ENCODE results near the gene ITGAV. TPM values are rescaled to one million over a fixed set of nuclear protein-coding genes. Genes with fewer than 3 reads are reported as not detected.

Gene ITGAV
- total RNA-seq, 1 experiment from 2014 or later: 26.9 TPM

DNA sequence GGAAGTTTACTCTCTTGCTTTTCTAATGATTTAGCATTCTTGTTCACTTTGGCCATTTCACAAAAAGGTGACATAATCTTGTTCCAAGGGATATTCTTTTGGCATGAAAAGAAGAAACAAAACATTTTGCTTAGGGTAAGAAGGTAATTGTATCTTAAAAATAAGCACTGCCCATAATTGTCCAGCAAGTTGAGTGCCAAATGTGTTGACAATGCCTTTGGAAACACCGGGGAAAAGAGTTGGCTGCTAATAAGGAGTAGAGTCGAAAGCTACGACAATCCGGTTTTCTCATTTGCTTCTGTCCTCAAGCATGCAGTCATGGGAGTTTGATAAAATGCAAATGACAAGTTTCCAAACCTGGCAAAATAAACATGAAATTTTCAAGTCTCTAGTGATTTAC lies 27.3 kb downstream of the ITGAV start:
- Histone ChIP-seq H3K23ac (ENCODE audit: insufficient read length, low read depth, low read length) (no peak overlapping the region), H3T11ph (ENCODE audit: low read length) (no peak overlapping the region), H2BK15ac (ENCODE audit: low read depth, low read length) (no peak overlapping the region), H3K4me2 (ENCODE audit: insufficient read depth, insufficient read length, low read length) (no peak overlapping the region), H2BK120ac (ENCODE audit: low read depth, low read length, poor library complexity, severe bottlenecking) (no peak overlapping the region), H2BK12ac (ENCODE audit: insufficient read length, low read depth, low read length) (no peak overlapping the region), H4K8ac (replicated peaks; ENCODE audit: insufficient read length, low read depth, low read length) (no peak overlapping the region), H2AK5ac (ENCODE audit: insufficient read length, low read length) (no peak overlapping the region), H3K27me3 (ENCODE audit: insufficient read depth, low read length) (no peaks in the 10 kb centered on the region), H4K20me1 (ENCODE audit: control insufficient read depth, insufficient read depth, insufficient read length) (no peaks in the 10 kb centered on the region), H3K79me2 (ENCODE audit: insufficient read depth, low read length) (no peaks in the 10 kb centered on the region; the same call in 1 of the 2 replicates), H3K23me2 (ENCODE audit: insufficient read length, low read depth, low read length, poor library complexity, severe bottlenecking) (no peaks in the 10 kb centered on the region), H3K9ac (ENCODE audit: extremely low read depth, insufficient read length, low read length) (no peak overlapping the region), H2BK5ac (ENCODE audit: insufficient read length, low read length) (no peak overlapping the region), H2BK20ac (ENCODE audit: low read depth, low read length, poor library complexity, severe bottlenecking) (no peak overlapping the region), H4K91ac (ENCODE audit: insufficient read length, low read depth, low read length) (no peak overlapping the region), H3K56ac (ENCODE audit: insufficient read length, low read depth, low read length) (no peak overlapping the region), H3K4ac (ENCODE audit: low read depth, low read length) (no peak overlapping the region), H3K79me1 (ENCODE audit: insufficient read depth, low read depth, low read length, poor library complexity, severe bottlenecking) (no peaks in the 10 kb centered on the region), H2AFZ (ENCODE audit: low read length) (no peak overlapping the region), H3K27ac (ENCODE audit: insufficient read length, low read depth, low read length) (no peak overlapping the region), H3K14ac (ENCODE audit: insufficient read depth, low read length) (no peak overlapping the region), H4K5ac (ENCODE audit: insufficient read length, low read depth, low read length) (no peak overlapping the region), H3K4me1 (ENCODE audit: insufficient read depth, low read length) (no peaks in the 10 kb centered on the region), H3K9me3 (ENCODE audit: control insufficient read depth, low read depth, low read length) (no peaks in the 10 kb centered on the region), H3K18ac (ENCODE audit: insufficient read length, low read depth, low read length) (no peak overlapping the region)
- TF ChIP-seq, protein P1, sequence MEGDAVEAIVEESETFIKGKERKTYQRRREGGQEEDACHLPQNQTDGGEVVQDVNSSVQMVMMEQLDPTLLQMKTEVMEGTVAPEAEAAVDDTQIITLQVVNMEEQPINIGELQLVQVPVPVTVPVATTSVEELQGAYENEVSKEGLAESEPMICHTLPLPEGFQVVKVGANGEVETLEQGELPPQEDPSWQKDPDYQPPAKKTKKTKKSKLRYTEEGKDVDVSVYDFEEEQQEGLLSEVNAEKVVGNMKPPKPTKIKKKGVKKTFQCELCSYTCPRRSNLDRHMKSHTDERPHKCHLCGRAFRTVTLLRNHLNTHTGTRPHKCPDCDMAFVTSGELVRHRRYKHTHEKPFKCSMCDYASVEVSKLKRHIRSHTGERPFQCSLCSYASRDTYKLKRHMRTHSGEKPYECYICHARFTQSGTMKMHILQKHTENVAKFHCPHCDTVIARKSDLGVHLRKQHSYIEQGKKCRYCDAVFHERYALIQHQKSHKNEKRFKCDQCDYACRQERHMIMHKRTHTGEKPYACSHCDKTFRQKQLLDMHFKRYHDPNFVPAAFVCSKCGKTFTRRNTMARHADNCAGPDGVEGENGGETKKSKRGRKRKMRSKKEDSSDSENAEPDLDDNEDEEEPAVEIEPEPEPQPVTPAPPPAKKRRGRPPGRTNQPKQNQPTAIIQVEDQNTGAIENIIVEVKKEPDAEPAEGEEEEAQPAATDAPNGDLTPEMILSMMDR (conservative IDR thresholded peaks at IDR 0.05): no peak
- H3K9me3 Mint-ChIP-seq: no peaks in the 10 kb centered on the region
- no peak for DNase-seq
- no CpG with 5 or more reads among the region's 4 CpGs for WGBS (ENCODE audit: extremely low coverage, insufficient read length, low lambda C conversion rate)
- H3K27ac Mint-ChIP-seq: no peak overlapping the region
- H3K4me3 Mint-ChIP-seq: no peak overlapping the region
- H3K4me1 Mint-ChIP-seq: peaks cover 3 to 4% of the 10 kb centered on the region in 2 experiments; a peak in 1 of 4 replicates
- no peaks in the 10 kb centered on the region for H3K27me3 Mint-ChIP-seq (ENCODE audit: low read depth)
- H3K36me3 Mint-ChIP-seq (ENCODE audit: insufficient read depth in 1 of 3, low read depth in 3 of 3): no peaks in the 10 kb centered on the region
